ENCODE results near the gene JMJD1C. TPM values are rescaled to one million over a fixed set of nuclear protein-coding genes. Genes with fewer than 3 reads are reported as not detected.

The JMJD1C gene
- total RNA-seq, 2 donors from 2014 or later, result 91.8 to 103 TPM

GRCh38 chr10:63210611-63211196 lies 255.1 kb downstream of the JMJD1C start:
- TF ChIP-seq POLR2A (IDR thresholded peaks at IDR 0.05), result no peak
- TF ChIP-seq, protein P1, sequence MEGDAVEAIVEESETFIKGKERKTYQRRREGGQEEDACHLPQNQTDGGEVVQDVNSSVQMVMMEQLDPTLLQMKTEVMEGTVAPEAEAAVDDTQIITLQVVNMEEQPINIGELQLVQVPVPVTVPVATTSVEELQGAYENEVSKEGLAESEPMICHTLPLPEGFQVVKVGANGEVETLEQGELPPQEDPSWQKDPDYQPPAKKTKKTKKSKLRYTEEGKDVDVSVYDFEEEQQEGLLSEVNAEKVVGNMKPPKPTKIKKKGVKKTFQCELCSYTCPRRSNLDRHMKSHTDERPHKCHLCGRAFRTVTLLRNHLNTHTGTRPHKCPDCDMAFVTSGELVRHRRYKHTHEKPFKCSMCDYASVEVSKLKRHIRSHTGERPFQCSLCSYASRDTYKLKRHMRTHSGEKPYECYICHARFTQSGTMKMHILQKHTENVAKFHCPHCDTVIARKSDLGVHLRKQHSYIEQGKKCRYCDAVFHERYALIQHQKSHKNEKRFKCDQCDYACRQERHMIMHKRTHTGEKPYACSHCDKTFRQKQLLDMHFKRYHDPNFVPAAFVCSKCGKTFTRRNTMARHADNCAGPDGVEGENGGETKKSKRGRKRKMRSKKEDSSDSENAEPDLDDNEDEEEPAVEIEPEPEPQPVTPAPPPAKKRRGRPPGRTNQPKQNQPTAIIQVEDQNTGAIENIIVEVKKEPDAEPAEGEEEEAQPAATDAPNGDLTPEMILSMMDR (IDR thresholded peaks at IDR 0.05), result no peak
- H3K4me3 ChIP-seq, result no peak overlapping the region
- DNase-seq (no peak), ATAC-seq (no peak)
- H3K4me1 ChIP-seq, result peaks cover 11% of the 10 kb centered on the region
- 61 to 65% methylated on average over 3 of the region's 3 CpGs for WGBS, 2 donors
- H3K27me3 ChIP-seq, result no peaks in the 10 kb centered on the region
- no peaks in the 10 kb centered on the region for H3K9me3 ChIP-seq
- H3K36me3 ChIP-seq (replicated peaks in 1 of 2; ENCODE audit: insufficient read depth in 1 of 2, low read depth in 2 of 2), result peaks cover 0 to 7% of the 10 kb centered on the region in 2 donors
- intact Hi-C loops (cut with DNase I), result loop anchor here (5.0 kb wide), 1 partner anchor 512 kb away; no protein-coding TSS in a partner anchor
- no peak overlapping the region for H3K27ac ChIP-seq

GRCh38 chr10:63209705-63210104 lies 256.1 kb downstream of the JMJD1C start:
- Histone ChIP-seq H3K27me3 (no peaks in the 10 kb centered on the region), H3K9me3 (no peaks in the 10 kb centered on the region), H3K4me1 (peaks cover 11% of the 10 kb centered on the region), H3K36me3 (replicated peaks in 1 of 2; ENCODE audit: insufficient read depth in 1 of 2, low read depth in 2 of 2) (peaks cover 0 to 7% of the 10 kb centered on the region in 2 donors), H3K27ac (no peak overlapping the region), H3K4me3 (no peak overlapping the region)
- DNase-seq (no peak), ATAC-seq (no peak)
- TF ChIP-seq, protein P1 (IDR thresholded peaks at IDR 0.05), result no peak
- no peak for TF ChIP-seq POLR2A (IDR thresholded peaks at IDR 0.05)
- whole genome bisulfite sequencing, 2 donors, result 88 to 91% methylated on average over 2 of the region's 2 CpGs
- intact Hi-C loops (cut with DNase I), result loop anchor here (5.0 kb wide), 1 partner anchor 513 kb away; no protein-coding TSS in a partner anchor

DNA sequence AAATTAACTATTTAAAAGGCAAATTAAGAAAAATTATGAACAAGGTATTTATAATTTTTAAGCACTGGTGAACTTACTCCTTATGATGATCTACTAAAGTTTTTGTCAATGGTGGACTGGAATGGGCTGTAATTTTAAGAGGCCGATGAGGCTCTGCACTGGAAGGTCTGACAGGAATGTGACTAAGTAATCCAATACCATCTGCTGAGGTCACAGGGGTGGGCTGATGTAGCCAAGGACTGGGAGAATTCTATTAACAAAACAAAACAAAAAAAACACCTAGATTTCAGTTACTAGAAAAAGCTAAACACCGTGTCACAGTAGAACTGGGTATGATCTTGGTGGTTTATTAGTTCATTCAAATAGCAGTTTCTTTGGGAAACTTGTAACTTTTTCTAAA lies 256.8 kb downstream of the JMJD1C start:
- peaks cover 0 to 8% of the 10 kb centered on the region in 2 donors for H3K36me3 ChIP-seq (replicated peaks in 1 of 2; ENCODE audit: insufficient read depth in 1 of 2, low read depth in 2 of 2)
- no peak for TF ChIP-seq POLR2A (IDR thresholded peaks at IDR 0.05)
- TF ChIP-seq, protein P1 (IDR thresholded peaks at IDR 0.05), result no peak
- intact Hi-C loops (cut with DNase I), result no loop called here
- no peak for ATAC-seq
- H3K4me1 ChIP-seq, result peaks cover 11% of the 10 kb centered on the region
- no peak overlapping the region for H3K4me3 ChIP-seq
- DNase-seq, result no peak
- 52 to 61% methylated on average over 2 of the region's 2 CpGs for WGBS, 2 donors
- H3K27ac ChIP-seq, result no peak overlapping the region
- no peaks in the 10 kb centered on the region for H3K27me3 ChIP-seq
- no peaks in the 10 kb centered on the region for H3K9me3 ChIP-seq

DNA sequence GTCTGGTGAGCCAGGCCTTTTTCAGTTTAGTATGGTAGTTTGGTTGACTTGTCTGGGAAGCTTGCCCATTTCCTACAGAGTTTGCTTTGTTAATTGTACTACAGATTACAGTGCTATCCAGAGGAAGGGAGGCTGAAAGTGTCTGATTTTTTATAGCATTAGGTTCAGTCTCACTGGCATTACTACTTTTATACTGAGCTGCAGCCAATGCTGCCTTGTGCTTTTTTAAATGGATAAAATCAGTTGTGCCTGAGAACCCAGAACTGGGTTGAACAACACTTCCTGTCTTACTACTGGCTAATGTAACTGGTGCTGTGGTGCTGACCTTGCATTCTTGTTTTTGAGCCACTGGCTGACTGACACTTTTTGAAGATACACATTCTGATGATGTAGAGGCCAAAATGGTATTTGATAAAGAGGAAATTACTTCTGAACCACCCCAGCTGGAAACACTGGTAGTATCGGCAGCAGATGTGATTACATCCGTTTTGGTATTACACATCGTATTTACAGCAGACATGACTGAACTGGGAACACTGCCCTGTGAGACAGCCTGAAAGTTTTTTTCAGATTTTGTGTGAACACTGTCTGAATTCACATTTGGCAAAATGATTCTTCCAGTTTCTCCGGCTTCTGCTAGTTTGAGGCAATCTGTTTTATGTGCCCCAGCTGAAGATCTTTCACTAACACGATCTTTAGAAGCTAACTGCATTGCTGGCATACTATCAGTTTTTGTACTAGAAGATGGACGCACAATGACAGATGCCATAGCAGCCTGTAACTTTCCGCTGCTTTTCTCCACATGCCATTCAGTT lies 258.6 kb downstream of the JMJD1C start:
- peak overlapping the region in 2 of 4 donors; percentile 27 to 37 for H3K27ac ChIP-seq
- peak in 1 of 4 donors; percentile 41 for DNase-seq
- no peak overlapping the region for H3K4me3 ChIP-seq
- intact Hi-C loops (cut with DNase I), result no loop called here
- 45 to 47% methylated on average over 7 of the region's 7 CpGs for WGBS, 2 donors
- no peaks in the 10 kb centered on the region for H3K27me3 ChIP-seq
- H3K4me1 ChIP-seq, result peaks cover 11% of the 10 kb centered on the region
- H3K36me3 ChIP-seq (replicated peaks in 1 of 2; ENCODE audit: insufficient read depth in 1 of 2, low read depth in 2 of 2), result peaks cover 0 to 4% of the 10 kb centered on the region in 2 donors
- no peaks in the 10 kb centered on the region for H3K9me3 ChIP-seq
- TF ChIP-seq, protein P1 (IDR thresholded peaks at IDR 0.05), result no peak
- no peak for TF ChIP-seq POLR2A (IDR thresholded peaks at IDR 0.05)
- peak; percentile 53 for ATAC-seq
